G401 (cell line): ENCODE results near the gene ZC3H11A. TPM values are rescaled to one million over a fixed set of nuclear protein-coding genes. Genes with fewer than 3 reads are reported as not detected.
"Not testable (repeated sequence)": the region's sequence is repeated elsewhere in the genome, so short reads cannot be mapped to it uniquely, and the experiment has no call there.

ENCODE experiments used
- DNase-seq: peaks from one replicate; pipeline ENCODE4 v3.0.0-alpha.2; 2015; ENCODE audit warnings: low spot score
- in situ Hi-C: cut with HindIII; loops from 2 replicates; pipeline ENCODE4 v1.10.0; 2016; ENCODE audit warnings: low sequenced_read_pairs, mixed read lengths
- total RNA-seq: library from RNA; depleted of rRNA; stranded (reverse); fragments of >200 nt; shearing (Covaris generic); gene quantifications from 2 replicates; pipeline ENCODE4 v1.2.3, GENCODE V29; 2014

The ZC3H11A gene
- total RNA-seq, 1 experiment from 2014 or later, result 57.6 TPM

DNA sequence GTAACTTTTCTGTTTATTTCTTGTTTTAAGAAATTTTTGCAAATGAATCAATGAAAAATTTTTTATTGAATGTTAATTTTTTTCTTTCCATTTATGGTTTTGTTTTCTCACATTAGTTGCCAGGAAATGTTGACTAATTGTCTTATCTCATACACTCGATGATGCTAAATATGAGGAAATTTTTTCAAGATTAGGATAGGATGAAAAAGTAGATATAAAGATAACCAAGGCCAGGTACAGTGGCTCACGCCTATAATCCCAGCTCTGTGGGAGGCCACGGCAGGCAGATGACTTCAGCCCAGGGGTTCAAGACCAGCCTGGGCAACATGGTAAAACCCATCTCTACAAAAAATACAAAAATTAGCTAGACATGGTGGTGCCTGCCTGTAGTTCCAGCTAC, 17.8 kb upstream of the ZC3H11A start:
- in situ Hi-C loops, result no loop called here

DNA sequence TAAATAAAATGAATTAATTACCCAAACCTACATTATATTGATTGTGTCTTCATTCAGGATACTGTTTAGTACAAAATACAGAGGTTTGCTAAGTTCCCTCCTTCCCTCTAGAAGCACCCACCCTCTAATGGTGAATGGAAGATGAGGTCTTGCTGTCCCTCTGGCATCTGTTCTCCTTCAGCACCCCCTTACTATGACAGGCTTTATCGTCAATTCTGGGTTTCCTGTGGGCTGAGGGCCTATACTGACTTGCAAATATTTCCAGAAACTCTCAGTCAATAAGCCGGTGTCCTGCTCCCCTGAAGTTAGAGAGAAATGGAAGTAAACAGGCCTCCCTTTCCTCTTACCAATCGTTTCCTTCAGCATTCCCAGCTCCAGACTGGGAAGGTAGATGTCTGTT, 17.3 kb upstream of the ZC3H11A start:
- no peak for DNase-seq
- in situ Hi-C loops, result no loop called here

More for the DNA sequence above, 17.8 kb upstream of the ZC3H11A start:
- DNase-seq, result no peak

DNA sequence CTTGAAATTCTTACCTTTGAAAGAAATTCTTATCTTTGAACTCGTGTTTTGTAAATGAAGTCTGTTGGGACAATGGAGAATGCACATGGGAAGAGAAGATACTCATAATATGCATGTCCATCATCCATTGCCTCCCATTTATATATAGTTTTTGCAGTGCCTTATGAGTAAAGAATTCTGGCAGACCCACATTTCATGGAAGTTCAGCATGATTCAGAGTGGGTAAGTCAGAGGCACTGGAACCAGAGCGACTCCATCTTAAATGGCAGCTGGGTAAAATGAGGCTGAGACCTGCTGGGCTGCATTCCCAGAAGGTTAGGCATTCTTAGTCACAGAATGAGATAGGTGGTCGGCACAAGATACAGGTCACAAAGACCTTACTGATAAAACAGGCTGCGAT, 16.6 kb upstream of the ZC3H11A start:
- DNase-seq, result no peak
- in situ Hi-C loops, result no loop called here

DNA sequence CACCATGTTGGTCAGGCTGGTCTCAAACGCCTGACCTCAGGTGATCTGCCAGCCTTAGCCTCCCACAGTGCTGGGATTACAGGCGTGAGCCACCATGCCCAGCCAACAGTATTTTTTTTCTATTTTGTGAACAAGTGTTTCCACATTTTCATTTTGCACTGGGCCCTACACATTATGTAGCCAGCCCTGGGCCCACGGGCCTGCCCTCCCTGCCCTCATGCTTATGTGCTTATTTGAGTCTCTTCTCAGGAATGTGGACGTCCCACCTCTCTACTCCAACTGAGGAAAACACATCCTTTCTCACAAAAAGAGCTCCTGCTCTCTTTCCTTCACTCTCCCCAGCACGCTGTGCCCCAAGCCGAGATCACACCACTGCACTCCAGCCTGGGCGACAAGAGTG, 13.5 kb upstream of the ZC3H11A start:
- in situ Hi-C loops, result no loop called here
- DNase-seq, result no peak

DNA sequence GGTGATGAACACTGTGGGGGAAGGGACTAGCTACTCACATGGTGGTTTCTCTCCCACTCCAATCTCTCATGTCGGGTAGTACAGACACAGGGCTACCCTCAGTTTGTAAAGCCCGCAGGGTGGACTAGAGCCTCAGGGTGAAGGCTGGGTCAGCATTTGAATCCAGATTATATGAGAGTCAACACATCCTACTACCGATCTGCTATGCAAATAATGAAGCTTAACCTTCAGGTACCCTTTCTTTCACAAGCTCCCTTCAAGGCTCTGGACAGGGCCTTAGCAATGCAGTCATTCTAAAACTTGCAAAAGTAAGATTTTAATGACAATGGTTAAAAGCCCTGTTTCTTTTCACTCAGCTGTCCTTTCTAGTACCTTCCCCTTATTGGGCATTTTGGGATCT, 5.5 kb upstream of the ZC3H11A start:
- no peak for DNase-seq
- in situ Hi-C loops, result no loop called here

DNA sequence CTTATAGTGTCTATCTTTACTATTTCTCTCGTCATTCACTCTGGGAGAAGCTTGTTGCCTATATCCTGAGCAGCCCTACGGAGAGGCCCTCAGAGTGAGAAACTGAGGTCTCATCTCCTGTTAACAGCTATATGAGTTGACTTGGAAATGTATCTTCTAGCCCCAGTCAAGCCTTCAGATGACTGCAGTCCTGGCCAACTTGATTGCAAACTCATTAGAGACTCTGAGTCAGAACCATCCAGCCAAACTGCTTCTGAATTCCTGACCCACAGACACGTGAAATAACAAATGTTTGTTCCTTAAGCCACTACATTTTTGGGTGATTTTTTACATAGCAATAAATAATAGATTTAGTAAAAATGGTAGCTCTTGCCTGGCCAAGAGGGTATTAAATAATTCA, 3.9 kb upstream of the ZC3H11A start:
- in situ Hi-C loops, result no loop called here
- no peak for DNase-seq

DNA sequence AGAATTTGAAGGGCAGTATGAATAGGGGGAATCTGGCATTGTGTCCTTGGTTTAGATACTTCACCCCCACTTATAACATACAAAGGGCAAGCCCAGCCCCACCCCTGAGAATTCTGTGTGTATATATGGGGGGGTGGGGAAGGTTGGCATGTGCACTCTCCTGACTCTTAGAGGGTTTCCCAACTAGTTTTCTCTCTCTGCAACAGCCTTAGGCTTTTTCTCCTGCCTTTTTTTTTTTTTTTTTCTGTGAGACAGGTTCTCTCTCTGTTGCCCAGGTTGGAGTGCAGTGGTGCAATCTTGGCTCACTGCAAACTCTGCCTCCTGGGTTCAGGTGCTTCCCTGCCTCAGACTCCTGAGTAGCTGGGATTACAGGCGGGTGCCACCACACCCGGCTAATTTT, 2.9 kb upstream of the ZC3H11A start:
- DNase-seq, result no peak
- in situ Hi-C loops, result no loop called here

DNA sequence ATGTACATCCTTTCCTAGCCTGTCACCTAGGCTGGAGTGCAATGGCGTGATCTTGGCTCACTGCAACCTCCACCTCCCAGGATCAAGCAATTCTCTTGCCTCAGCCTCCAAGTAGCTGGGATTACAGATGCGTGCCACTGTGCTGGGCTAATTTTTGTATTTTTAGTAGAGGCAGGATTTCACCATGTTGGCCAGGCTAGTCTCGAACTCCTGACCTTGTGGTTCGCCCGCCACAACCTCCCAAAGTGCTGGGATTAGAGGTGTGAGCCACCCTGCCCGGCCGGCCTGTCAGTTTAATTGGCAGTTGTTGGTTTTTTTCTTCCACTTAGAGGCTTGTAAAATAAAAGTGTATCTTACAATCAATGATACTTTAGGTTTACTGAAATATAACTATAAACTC, 1.9 kb upstream of the ZC3H11A start:
- DNase-seq, in situ Hi-C loops: not testable (repeated sequence)

DNA sequence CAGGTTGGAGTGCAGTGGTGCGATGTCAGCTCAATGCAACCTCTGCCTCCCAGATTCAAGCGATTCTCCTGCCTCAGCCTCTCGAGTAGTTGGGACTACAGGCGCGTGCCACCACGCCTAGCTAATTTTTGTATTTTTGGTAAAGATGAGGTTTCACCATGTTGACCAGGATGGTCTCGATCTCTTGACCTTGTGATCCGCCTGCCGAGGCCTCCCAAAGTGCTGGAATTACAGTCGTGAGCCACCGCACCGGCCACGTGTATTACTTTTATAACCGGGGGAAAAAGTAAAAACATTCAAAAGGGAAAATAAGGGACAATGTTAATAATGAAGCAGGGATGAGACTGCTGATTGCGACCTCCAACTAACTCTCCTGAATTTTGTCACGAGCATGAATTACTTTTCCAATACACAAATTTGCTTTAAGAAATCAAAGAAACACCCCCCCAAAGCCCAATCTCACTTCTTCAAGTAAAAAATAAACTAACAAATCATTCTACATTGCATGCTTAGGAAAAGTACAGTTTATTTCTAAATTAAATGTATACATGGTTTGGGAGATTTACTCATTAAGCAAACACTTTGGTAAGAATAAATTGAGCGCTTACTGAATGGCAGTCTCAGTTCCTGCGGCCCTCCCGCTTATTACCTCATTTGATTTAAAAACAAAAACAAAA, 521 bp upstream of the ZC3H11A start:
- in situ Hi-C loops, result no loop called here
- no peak for DNase-seq

DNA sequence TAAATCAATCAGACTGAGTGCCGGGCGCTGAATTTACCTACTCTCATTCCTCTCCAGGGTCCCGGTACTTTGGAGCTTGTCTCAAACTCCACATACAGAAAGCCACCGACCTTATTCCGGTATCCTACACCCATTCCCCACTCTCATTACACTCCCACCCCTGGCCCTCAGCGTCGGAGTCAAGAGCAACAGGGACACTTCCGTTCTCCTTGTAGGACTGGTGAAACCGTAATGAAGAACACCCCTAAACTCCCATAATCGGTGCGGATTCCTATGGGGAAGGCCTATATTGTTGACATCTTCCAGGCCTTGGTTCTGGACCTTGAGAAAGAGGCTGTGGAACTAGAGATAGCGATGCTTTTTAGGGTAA, 798 bp downstream of the ZC3H11A start:
- in situ Hi-C loops, result no loop called here
- peak; percentile 35 for DNase-seq

DNA sequence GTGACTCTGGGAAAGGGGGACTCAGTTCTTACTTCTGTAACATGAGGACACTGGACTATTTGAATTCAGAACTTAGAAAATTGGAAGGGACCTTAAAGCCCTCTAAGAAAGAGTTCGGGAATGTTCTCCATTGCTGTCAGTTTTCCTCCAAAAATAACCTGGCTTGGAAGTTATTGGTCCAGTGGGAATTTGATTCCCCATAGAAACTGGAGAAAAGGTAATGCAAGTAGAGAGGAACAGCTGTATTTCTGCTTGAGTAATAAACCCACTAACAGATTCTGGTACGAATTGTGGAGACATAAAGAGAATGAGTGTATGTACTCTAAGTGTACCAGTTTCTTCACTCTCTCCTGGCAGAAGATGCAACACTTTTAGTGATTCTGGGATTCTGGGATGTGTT, 1.8 kb downstream of the ZC3H11A start:
- in situ Hi-C loops, result no loop called here

DNA sequence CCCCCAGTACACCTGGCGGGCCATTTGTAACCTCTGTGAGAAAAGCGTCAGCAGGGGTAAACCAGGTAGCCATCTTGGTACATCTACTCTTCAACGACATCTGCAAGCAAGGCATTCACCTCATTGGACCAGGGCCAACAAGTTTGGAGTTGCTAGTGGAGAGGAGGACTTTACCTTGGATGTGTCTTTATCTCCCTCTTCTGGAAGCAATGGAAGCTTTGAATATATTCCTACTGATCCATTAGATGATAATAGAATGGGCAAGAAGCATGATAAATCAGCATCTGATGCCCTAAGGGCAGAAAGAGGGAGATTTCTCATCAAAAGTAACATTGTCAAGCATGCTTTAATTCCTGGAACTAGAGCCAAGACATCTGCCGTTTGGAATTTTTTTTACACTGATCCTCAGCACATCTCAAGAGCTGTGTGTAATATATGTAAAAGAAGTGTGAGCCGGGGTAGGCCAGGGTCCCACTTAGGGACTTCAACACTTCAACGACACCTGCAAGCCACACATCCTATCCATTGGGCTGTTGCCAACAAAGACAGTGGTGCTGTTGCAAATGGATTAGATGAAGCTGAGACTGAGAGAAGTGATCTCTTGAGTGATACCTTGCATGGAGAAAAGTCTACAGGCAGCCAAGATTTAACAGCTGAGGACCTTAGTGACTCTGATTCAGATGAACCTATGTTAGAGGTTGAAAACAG, 2.7 kb downstream of the ZC3H11A start:
- in situ Hi-C loops, result no loop called here

More for the DNA sequence above, 1.8 kb downstream of the ZC3H11A start:
- no peak for DNase-seq

DNA sequence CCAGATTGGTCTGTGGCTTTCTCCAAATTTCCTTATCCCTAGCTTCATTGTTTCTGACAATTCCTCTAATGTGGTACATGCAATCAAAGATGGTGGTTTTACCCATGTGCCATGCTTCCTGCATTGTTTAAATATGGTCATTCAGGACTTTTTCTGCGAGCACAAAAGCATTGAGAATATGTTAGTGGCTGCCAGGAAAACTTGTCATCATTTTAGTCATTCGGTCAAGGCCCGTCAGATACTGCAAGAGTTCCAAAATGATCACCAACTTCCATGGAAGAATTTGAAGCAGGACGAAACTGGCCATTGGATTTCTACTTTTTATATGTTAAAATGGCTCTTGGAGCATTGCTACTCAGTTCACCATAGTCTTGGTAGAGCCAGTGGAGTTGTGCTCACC, 3.7 kb downstream of the ZC3H11A start:
- in situ Hi-C loops, result no loop called here

More for the DNA sequence above, 2.7 kb downstream of the ZC3H11A start:
- DNase-seq, result peak; percentile 31

DNA sequence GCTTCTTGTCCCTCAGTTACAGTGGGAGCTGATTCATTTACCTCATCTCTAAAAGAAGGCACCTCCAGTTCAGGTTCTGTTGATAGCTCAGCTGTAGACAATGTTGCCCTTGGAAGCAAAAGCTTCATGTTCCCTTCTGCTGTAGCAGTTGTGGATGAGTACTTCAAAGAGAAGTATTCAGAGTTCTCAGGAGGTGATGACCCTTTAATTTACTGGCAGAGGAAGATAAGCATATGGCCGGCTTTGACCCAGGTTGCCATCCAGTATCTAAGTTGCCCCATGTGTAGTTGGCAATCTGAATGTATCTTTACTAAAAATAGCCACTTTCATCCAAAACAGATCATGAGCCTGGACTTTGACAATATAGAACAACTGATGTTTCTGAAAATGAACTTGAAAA, 4.5 kb downstream of the ZC3H11A start:
- in situ Hi-C loops, result no loop called here
- peak; percentile 34 for DNase-seq

More for the DNA sequence above, 3.7 kb downstream of the ZC3H11A start:
- no peak for DNase-seq

DNA sequence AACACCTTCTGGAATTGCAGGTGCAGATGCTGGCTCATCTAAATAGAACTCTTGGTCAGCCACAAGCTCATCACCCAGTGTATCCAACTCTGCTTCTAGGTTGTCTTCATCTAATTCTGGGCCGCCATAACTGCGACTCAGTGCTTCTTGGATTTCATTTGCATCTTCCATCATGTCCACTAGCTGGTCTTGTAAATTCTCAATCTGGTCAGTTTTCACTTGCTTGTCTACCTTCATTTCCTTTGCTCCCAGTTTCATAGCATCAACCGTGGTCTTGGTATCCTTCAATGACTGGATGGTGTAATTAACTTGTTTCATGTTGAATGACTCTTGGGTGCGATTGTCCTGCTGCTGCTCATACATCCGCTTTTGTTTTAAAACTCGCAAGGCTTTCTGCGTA, 10.3 kb downstream of the ZC3H11A start:
- in situ Hi-C loops, result no loop called here
- DNase-seq, result no peak

DNA sequence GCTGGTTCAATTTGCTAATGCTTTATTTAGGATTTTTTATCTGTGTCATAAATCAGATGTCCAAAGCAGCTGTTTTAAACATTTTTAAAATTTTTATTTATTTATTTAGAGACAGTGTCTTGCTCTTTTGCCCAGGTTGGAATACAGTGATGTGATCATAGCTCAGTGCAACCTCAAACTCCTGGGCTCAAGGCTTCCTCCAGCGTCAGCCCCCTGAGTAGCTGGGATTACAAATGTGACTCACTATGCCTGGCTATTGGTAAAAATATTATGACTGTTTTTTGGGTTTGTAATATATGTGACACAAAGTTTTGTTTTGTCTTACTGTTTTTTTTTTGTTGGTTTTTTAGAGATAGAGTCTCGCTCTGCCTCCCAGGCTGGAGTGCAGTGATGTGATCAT, 11.8 kb downstream of the ZC3H11A start:
- in situ Hi-C loops, result no loop called here

DNA sequence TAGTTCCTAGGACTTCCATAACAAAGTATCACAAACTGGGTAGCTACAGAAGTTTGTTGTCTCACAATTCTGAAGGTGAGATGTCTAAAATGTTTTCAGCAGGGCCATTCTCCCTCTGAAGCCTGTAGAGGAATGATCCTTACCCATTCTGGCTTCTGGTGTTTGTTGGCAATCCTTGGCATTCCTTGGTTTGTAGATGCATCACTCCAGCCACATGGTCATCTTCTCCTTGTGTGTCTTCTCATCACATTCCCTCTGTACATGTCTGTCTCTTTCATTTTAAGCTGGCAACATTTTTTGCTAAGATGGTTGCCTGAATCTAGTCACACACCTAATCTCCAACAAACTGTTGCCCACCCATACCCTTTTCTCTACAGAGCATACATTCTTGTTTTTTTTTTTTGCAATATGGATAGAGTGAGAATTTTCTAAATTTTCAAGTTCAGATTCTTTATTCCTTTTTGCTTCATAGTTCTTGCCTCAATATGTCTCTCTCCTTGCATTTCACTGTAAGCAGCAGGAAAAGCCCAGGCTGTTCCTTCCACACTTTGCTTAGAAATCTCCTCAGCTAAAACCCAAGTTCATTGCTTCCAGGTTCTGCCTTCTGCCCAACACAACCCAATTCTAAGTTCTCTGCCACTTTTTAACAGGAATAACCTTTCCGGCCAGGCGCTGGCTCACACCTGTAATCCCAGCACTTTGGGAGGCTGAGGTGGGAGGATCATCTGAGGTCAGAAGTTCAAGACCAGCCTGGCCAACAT, 18.3 kb downstream of the ZC3H11A start:
- in situ Hi-C loops, result no loop called here
- DNase-seq, result no peak

More for the DNA sequence above, 11.8 kb downstream of the ZC3H11A start:
- no peak for DNase-seq

DNA sequence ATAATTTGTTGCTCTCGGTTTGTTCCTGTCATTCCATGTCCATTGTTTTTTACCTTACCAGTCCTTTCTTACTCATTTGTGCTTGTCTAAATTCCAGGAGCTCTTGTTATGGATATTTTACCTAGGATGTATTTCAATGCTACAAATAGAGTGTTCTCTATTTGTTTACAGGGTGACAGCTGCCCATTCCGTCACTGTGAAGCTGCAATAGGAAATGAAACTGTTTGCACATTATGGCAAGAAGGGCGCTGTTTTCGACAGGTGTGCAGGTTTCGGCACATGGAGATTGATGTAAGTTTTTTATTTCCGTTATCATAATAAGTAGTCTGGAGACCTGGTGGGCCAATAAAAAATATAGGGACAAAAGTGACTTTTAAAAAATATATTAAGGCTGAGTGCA, 23.0 kb downstream of the ZC3H11A start:
- in situ Hi-C loops, result no loop called here

DNA sequence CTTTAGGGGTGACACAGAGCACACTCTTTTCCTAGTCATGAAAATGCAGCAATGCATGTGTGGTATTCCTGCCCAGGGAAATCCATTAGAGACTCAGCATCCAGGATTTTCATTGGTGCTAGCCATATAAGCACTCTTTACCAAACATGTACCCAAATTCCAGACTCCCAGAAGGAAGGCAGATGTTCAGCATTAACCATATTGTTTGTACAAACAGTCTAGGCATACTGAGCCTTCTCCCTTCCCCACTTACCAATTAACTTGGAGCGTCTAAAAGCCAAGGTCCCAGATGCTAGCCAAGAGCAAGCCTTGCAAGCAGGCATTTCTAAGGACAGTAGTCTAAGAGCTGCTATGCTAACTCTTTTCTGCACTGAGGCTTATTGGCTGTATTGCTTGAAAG, 27.9 kb downstream of the ZC3H11A start:
- no peak for DNase-seq
- in situ Hi-C loops, result no loop called here

More for the DNA sequence above, 23.0 kb downstream of the ZC3H11A start:
- no peak for DNase-seq

DNA sequence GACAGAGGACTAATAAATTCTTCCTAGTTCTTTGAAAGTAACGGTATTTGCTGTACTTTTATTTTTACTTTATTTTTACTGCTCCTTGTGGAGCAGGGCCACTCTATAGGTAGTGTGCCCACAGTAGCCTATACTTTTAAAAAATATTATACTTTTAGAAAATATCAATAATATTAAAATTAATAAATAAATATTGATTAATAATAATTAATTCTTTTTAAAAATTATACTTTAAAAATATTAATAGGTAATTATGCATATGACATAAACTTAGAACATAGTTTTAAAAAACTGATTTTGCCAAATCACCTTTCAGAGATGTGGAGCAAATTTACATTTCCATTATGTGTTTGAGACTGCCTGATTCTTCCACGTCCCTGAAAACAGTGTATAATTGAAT, 30.8 kb downstream of the ZC3H11A start:
- no peak for DNase-seq
- in situ Hi-C loops, result no loop called here
